ENCODE results near the gene METTL8.

GRCh38 chr2:171479154-171479814, 45.5 kb upstream of the METTL8 start:
- TF ChIP-seq RFX5 (IDR thresholded peaks at IDR 0.05): no peak
- no peak for TF ChIP-seq CHD2 (IDR thresholded peaks at IDR 0.05; ENCODE audit: low read length, partially characterized antibody)
- no peak for TF ChIP-seq CTCF (IDR thresholded peaks at IDR 0.05)
- no peak for TF ChIP-seq RAD21 (conservative IDR thresholded peaks at IDR 0.05 in 1 of 2, IDR thresholded peaks at IDR 0.05 in 1 of 2)
- no peak for TF ChIP-seq ZSCAN20 (CRISPR knock-in tag; IDR thresholded peaks at IDR 0.05)
- no peak for TF ChIP-seq EP300 (IDR thresholded peaks at IDR 0.05)
- no peak for TF ChIP-seq MAX (IDR thresholded peaks at IDR 0.05)
- TF ChIP-seq POLR2A (IDR thresholded peaks at IDR 0.05; ENCODE audit: low read length): no peak
- TF ChIP-seq USF2 (IDR thresholded peaks at IDR 0.05): no peak
- no peak for TF ChIP-seq HOXA7 (CRISPR knock-in tag; IDR thresholded peaks at IDR 0.05)
- TF ChIP-seq NFE2L2 (conservative IDR thresholded peaks at IDR 0.05; ENCODE audit: low read length): no peak
- TF ChIP-seq SMC3 (IDR thresholded peaks at IDR 0.05): no peak
- TF ChIP-seq HOXB13 (CRISPR knock-in tag; IDR thresholded peaks at IDR 0.05; ENCODE audit: low read depth): no peak
- no peak for TF ChIP-seq RCOR1 (IDR thresholded peaks at IDR 0.05; ENCODE audit: low read depth, low read length)

Data from A549 (cell line).